ENCODE measurements around the gene XPO6.

DNA sequence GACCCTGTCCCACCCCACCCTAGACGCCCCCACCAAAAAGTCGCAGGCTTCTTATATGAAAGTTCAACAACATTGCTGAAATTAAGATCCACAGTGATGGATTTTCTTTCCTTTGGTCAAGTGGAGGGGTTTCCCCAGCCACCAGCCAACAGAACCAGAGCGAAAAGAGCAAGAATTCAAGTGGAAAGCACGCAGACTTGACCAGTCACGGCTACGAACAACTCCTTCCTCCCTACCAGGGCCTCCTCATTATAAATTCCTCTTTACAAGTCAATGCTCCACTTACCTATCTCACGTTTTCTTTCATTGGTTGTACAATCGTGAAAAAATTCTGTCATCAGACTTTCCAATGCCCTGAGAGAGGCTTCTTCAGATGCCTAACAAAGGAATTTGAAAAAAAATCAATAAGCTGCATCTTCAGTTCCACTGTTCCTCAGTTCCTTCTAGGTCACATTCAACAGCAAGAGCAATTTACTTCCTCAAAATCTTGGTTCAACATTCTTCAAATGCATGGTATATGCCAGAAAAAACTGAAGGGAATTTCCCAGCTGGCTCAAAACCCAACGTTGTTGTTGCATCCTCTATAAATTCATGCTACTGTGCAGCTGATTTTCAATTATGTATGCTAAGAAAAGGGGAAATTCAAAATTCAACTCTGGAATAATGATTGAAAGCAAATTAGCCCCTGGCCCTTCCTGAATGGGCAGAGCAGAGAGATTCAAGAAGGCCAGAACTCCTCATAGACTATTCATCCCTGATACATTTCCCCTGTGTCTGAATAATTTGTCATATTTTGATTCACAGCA is 30.9 kb downstream of the XPO6 start:
- TF ChIP-seq ZBTB48 (tag by site-specific recombination; IDR thresholded peaks at IDR 0.05) (no peak), ZNF600 (tag by site-specific recombination; IDR thresholded peaks at IDR 0.05) (no peak), YY1 (tag by site-specific recombination; IDR thresholded peaks at IDR 0.05) (no peak), ZNF558 (tag by site-specific recombination; IDR thresholded peaks at IDR 0.05) (no peak), ZBTB7A (tag by site-specific recombination; IDR thresholded peaks at IDR 0.05; ENCODE audit: low read depth) (no peak), ZNF114 (tag by site-specific recombination; IDR thresholded peaks at IDR 0.05) (no peak), EGR2 (tag by site-specific recombination; IDR thresholded peaks at IDR 0.05; ENCODE audit: low read depth) (no peak), ZNF843 (tag by site-specific recombination; IDR thresholded peaks at IDR 0.05) (no peak), ZNF548 (tag by site-specific recombination; IDR thresholded peaks at IDR 0.05) (no peak), ZNF529 (tag by site-specific recombination; IDR thresholded peaks at IDR 0.05; ENCODE audit: insufficient replicate concordance) (no peak)
- TF ChIP-seq, protein P1, sequence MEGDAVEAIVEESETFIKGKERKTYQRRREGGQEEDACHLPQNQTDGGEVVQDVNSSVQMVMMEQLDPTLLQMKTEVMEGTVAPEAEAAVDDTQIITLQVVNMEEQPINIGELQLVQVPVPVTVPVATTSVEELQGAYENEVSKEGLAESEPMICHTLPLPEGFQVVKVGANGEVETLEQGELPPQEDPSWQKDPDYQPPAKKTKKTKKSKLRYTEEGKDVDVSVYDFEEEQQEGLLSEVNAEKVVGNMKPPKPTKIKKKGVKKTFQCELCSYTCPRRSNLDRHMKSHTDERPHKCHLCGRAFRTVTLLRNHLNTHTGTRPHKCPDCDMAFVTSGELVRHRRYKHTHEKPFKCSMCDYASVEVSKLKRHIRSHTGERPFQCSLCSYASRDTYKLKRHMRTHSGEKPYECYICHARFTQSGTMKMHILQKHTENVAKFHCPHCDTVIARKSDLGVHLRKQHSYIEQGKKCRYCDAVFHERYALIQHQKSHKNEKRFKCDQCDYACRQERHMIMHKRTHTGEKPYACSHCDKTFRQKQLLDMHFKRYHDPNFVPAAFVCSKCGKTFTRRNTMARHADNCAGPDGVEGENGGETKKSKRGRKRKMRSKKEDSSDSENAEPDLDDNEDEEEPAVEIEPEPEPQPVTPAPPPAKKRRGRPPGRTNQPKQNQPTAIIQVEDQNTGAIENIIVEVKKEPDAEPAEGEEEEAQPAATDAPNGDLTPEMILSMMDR (tag by site-specific recombination; IDR thresholded peaks at IDR 0.05): no peak
- TF ChIP-seq, protein P2, sequence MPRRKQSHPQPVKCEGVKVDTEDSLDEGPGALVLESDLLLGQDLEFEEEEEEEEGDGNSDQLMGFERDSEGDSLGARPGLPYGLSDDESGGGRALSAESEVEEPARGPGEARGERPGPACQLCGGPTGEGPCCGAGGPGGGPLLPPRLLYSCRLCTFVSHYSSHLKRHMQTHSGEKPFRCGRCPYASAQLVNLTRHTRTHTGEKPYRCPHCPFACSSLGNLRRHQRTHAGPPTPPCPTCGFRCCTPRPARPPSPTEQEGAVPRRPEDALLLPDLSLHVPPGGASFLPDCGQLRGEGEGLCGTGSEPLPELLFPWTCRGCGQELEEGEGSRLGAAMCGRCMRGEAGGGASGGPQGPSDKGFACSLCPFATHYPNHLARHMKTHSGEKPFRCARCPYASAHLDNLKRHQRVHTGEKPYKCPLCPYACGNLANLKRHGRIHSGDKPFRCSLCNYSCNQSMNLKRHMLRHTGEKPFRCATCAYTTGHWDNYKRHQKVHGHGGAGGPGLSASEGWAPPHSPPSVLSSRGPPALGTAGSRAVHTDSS (tag by site-specific recombination; IDR thresholded peaks at IDR 0.05): no peak

Data from HEK293 (cell line).